Fibroblast of lung (primary cell): ENCODE data around the gene SELPLG.

ENCODE experiments used
- CTCF ChIP-seq, 2 donors: IDR thresholded peaks in 1 of 2; conservative IDR thresholded peaks in 1 of 2; 1 replicate in 1 of 2; 2 replicates in 1 of 2; pipeline ENCODE4 v1.5.1; 2011 to 2012; ENCODE audit warnings: low read length in 2 of 2, control low read depth in 1 of 2, inconsistent platforms in 1 of 2, low read depth in 1 of 2, mild to moderate bottlenecking in 1 of 2
- EZH2 ChIP-seq: IDR thresholded peaks from 2 replicates; pipeline ENCODE4 v1.5.1; 2012; ENCODE audit warnings: low read length, control low read depth, mild to moderate bottlenecking; ENCODE audit errors: missing control alignments

DNA sequence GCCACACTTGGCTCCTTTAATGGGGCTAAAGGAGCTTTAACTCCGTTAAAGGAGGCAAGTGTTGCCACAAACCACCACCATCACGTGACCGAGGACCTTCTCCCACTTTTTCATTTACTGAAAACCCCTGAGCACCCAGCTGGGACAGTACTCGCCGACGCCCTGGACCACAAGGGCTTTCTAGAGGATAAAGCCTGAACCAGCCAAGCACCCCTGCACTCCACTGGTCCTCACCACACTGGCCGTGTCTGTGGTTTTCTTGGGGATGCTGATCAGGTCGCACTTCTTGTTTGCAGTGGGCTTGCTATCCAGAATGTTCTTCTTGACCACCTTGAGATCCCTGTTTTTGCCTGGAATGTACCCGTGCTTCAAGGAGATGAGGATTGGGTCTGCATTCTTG is 14.7 kb upstream of the SELPLG start:
- TF ChIP-seq EZH2: no peak
- TF ChIP-seq CTCF (conservative IDR thresholded peaks at IDR 0.05 in 1 of 2, IDR thresholded peaks at IDR 0.05 in 1 of 2; ENCODE audit: low read depth in 1 of 2, low read length in 2 of 2): no peak
